ENCODE data around the gene ZNF213. TPM values are rescaled to one million over a fixed set of nuclear protein-coding genes. Genes with fewer than 3 reads are reported as not detected.

The ZNF213 gene
- total RNA-seq, 2 experiments from 2014 or later, result 6.1 to 7.5 TPM

DNA sequence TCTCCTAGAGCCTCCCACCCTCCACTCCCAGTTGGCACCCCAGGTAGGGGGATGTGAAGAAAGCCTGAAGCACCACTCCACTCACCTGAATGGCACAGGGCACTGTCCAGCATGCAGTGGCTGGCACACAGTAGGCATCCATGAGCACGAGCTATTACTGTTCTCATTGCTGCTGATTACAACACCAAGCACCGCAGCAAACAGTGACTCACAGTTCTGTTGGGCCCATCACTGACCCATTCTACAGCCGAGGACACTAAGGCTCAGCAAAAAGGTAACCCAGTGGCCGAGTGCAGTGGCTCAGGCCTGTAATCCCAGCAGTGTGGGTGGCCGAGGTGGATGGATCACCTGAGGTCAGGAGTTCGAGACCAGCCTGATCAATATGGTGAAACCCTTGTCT, 38.5 kb upstream of the ZNF213 start:
- TF ChIP-seq, protein P1, sequence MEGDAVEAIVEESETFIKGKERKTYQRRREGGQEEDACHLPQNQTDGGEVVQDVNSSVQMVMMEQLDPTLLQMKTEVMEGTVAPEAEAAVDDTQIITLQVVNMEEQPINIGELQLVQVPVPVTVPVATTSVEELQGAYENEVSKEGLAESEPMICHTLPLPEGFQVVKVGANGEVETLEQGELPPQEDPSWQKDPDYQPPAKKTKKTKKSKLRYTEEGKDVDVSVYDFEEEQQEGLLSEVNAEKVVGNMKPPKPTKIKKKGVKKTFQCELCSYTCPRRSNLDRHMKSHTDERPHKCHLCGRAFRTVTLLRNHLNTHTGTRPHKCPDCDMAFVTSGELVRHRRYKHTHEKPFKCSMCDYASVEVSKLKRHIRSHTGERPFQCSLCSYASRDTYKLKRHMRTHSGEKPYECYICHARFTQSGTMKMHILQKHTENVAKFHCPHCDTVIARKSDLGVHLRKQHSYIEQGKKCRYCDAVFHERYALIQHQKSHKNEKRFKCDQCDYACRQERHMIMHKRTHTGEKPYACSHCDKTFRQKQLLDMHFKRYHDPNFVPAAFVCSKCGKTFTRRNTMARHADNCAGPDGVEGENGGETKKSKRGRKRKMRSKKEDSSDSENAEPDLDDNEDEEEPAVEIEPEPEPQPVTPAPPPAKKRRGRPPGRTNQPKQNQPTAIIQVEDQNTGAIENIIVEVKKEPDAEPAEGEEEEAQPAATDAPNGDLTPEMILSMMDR (IDR thresholded peaks at IDR 0.05), result no peak
- no peak for DNase-seq
- CTCF ChIA-PET, result interaction anchor here (0.6 to 23.9 kb wide), 11 partner anchors 9 to 68 kb away, joined by 3 to 376 read pairs (median 6); partner anchors contain the start of genes IL32, ZNF205 and ZNF213
- no peak for ATAC-seq
- intact Hi-C loops (cut with micrococcal nuclease), result no loop called here
- H3K4me3 Mint-ChIP-seq, result no peak overlapping the region
- H3K36me3 Mint-ChIP-seq (ENCODE audit: low read depth), result no peaks in the 10 kb centered on the region
- no peaks in the 10 kb centered on the region for H3K9me3 Mint-ChIP-seq
- POLR2A ChIA-PET, result interaction anchor here (0.9 to 1.6 kb wide), 6 partner anchors 9 to 38 kb away, joined by 3 to 5 read pairs (median 4); partner anchors contain the start of genes IL32 and ZNF213
- H3K27me3 Mint-ChIP-seq, result no peaks in the 10 kb centered on the region
- peaks cover 35% of the 10 kb centered on the region for H3K4me1 Mint-ChIP-seq (ENCODE audit: low read depth)
- no peak overlapping the region for H3K27ac Mint-ChIP-seq

DNA sequence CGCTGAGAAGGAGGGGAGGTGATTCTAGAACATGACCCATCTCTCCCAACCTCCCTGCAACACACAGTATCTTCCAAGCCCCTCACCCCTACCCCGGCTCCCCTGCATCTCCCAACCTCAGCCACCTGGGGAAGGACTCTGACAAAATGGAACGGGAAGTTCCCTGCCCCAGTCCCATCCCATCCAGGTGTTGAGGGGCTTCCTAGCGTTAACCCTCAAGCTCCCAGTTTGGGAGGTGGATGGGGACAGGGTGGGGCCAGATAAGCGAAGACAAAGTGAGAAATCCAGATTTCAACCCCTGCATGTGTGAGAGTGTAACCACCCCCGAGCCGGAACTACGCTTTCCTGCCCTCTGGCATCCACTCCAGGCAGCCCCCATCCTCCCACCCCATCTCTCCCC, 37.6 kb upstream of the ZNF213 start:
- Mint-ChIP-seq H3K27me3 (no peaks in the 10 kb centered on the region), H3K9me3 (no peaks in the 10 kb centered on the region), H3K27ac (no peak overlapping the region), H3K36me3 (ENCODE audit: low read depth) (no peaks in the 10 kb centered on the region), H3K4me3 (no peak overlapping the region), H3K4me1 (ENCODE audit: low read depth) (peaks cover 39% of the 10 kb centered on the region)
- TF ChIP-seq, protein P1 (IDR thresholded peaks at IDR 0.05), result no peak
- ChIA-PET CTCF (interaction anchor here (0.6 to 23.9 kb wide), 9 partner anchors 10 to 96 kb away, joined by 3 to 376 read pairs (median 9); partner anchors contain the start of genes IL32, ZNF205 and ZNF213), POLR2A (interaction anchor here (0.6 to 3.7 kb wide), 6 partner anchors 8 to 77 kb away, joined by 4 to 21 read pairs (median 4); partner anchors contain the start of genes IL32, TNFRSF12A and ZNF213)
- DNase-seq, result no peak
- intact Hi-C loops (cut with micrococcal nuclease), result no loop called here
- no peak for ATAC-seq

DNA sequence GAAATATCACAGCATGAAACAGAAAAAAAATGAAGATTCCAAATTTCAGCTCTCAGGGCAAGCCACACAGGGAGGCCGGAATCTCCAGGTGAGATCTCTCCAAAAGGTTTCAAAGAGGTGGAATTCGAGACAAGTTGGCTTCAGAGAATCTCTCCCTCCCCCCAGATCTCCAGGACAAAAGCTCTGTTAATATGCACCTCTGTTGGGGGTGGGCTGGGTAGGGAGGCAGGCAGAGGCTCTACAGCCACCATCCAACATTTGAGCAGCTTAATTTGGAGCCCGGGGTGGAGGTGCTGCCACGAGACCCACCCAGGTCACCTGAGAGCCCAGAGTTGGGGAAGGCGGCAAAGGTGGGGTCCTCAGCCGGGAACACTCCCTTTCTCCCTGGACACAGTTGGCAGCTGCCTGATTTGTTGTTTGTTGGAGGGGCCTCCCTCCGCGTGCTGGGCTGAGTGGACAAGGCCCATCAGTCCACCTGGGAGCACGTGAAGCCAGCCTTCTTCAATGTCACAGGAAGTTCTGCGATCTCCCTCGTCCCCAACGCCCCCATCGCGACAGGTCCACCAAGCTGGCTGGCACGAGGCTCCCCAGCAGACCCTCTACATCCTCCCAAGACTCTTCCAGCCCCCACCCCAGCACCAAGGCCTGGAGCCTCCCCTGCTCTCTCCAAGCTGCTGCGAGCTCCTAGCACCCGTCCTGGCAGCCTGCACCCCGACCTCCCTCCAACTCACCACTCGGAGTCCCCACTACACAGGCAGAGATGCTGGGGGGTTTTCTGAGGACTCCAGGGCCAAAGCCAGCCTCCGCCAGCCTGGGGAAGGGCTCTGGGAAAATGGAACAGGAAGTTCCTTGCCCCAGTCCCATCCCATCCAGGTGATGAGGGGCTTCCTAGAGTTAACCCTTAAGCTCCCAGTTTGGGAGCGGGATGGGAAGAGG, 36.1 kb upstream of the ZNF213 start, which contains the start of gene ZSCAN10:
Gene ZSCAN10 (minus strand): TSS at position 836 of the 936 bp plus-strand sequence. CDS start 6,357 bp downstream, outside the sequence.
- H3K4me3 Mint-ChIP-seq, result peak within 1 kb of the TSS; percentile 62
- no peaks in the 10 kb centered on the region for H3K9me3 Mint-ChIP-seq
- peak within 1 kb of the TSS; percentile 83 for H3K27ac Mint-ChIP-seq
- H3K36me3 Mint-ChIP-seq (ENCODE audit: low read depth), result no peaks in the 10 kb centered on the region
- no peak for DNase-seq
- intact Hi-C loops (cut with micrococcal nuclease), result no loop called here
- no peaks in the 10 kb centered on the region for H3K27me3 Mint-ChIP-seq
- ATAC-seq, result no peak
- CTCF ChIA-PET, result interaction anchor here (0.8 to 23.9 kb wide), 10 partner anchors 8 to 70 kb away, joined by 3 to 376 read pairs (median 4); partner anchors contain the start of genes IL32 and ZNF213
- POLR2A ChIA-PET, result interaction anchor here (0.9 to 3.7 kb wide), 10 partner anchors 10 to 73 kb away, joined by 3 to 21 read pairs (median 4); no protein-coding TSS in a partner anchor
- peaks cover 37% of the 10 kb centered on the region for H3K4me1 Mint-ChIP-seq (ENCODE audit: low read depth)
- TF ChIP-seq, protein P1 (IDR thresholded peaks at IDR 0.05), result no peak

DNA sequence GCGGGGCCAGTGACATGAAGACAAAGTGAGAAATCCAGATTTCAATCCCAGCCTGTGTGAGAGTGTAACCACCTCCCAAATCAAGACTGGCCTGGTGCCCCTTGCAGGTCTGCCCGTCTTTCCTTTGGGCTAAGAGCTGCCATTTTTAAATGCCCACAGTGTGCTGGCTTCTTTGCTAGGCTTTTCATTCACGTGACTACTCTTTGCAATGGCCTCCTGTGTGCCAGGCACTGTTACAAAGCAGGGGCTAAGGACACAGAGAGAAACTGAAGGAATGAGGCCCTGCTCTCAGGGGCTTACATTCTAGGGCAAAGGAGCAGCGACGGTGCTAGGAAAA, 35.5 kb upstream of the ZNF213 start:
- no peak overlapping the region for H3K4me3 Mint-ChIP-seq

More for the DNA sequence above, 35.5 kb upstream of the ZNF213 start:
- Mint-ChIP-seq H3K27ac (no peak overlapping the region), H3K36me3 (ENCODE audit: low read depth) (no peaks in the 10 kb centered on the region), H3K9me3 (no peaks in the 10 kb centered on the region), H3K27me3 (no peaks in the 10 kb centered on the region), H3K4me1 (ENCODE audit: low read depth) (peaks cover 37% of the 10 kb centered on the region)
- ChIA-PET CTCF (interaction anchor here (0.9 to 23.9 kb wide), 6 partner anchors 8 to 68 kb away, joined by 3 to 376 read pairs (median 12); partner anchors contain the start of gene ZNF213), POLR2A (interaction anchor here (1.0 to 3.7 kb wide), 8 partner anchors 25 to 72 kb away, joined by 3 to 21 read pairs (median 4); partner anchors contain the start of gene ZNF213)
- DNase-seq (no peak), ATAC-seq (no peak)
- intact Hi-C loops (cut with micrococcal nuclease), result no loop called here
- TF ChIP-seq, protein P1 (IDR thresholded peaks at IDR 0.05), result no peak

Measured in activated CD8-positive, alpha-beta T cell treated with anti-CD3 and anti-CD28 coated beads for 36 hours (primary cell).